ENCODE measurements around the gene SCEL.

SCEL gene

DNA sequence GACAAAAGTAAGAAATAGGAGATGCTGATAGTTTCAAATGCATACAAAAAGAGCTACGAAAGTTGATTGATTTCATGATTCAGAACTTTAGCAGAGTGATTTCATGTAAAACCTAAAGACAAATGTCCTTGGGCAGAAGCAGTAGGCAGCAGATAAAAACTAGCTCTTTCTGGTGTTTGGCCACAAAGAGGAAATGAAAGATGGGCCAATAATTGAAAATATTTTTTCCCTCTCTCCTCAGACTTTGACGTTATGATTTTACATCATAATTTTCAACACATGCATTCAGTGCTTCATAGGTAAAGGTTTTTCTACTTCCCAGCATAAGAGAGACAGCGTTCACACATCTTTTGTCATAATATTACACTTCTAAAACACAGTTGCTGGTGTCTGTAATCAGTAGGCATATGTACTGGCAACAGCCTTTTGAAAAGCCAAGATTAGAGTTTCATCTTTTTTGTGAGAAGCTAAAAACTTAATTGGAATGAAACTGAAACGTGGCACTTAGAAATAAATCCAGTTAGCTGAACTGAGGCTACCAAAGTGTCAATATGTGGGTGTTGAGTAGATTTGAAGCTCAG is 9.3 kb downstream of the SCEL start:
- Histone ChIP-seq H3K36me3 (replicated peaks; ENCODE audit: insufficient read depth, low read length) (no peaks in the 10 kb centered on the region), H3K4me1 (ENCODE audit: low read length) (peaks cover 7% of the 10 kb centered on the region), H3K9ac (ENCODE audit: low read length) (no peak overlapping the region), H4K20me1 (ENCODE audit: insufficient read depth, low read length) (no peaks in the 10 kb centered on the region), H3K9me2 (replicated peaks; ENCODE audit: insufficient read depth, low read length) (no peaks in the 10 kb centered on the region), H3K27me3 (replicated peaks; ENCODE audit: insufficient read depth, low read length) (no peaks in the 10 kb centered on the region), H3K4me2 (ENCODE audit: low read depth, low read length) (peak overlapping the region; percentile 56), H3K79me2 (ENCODE audit: low read length) (no peaks in the 10 kb centered on the region), H3F3A (ENCODE audit: insufficient read depth, low read length) (0 out of 2 replicates have a peak, but pooled peaks cover 3% of the 10 kb centered on the region), H3K9me3 (replicated peaks; ENCODE audit: insufficient read depth, low read length) (no peaks in the 10 kb centered on the region), H3K4me3 (ENCODE audit: low read length) (no peak overlapping the region; the same call in 1 of the 2 replicates), H3K27ac (ENCODE audit: low read length) (peak overlapping the region; percentile 21; the same call in 1 of the 2 replicates), H2AFZ (ENCODE audit: low read length) (0 out of 2 replicates have a peak overlapping the region, but pooled peaks have one; percentile 15)
- DNase-seq, result no peak
- TF ChIP-seq EZH2phosphoT487 (IDR thresholded peaks at IDR 0.05; ENCODE audit: low read length), result no peak
- TF ChIP-seq EZH2 (optimal IDR thresholded peaks at IDR 0.05; ENCODE audit: low read depth, low read length), result no peak
- TF ChIP-seq, protein P1, sequence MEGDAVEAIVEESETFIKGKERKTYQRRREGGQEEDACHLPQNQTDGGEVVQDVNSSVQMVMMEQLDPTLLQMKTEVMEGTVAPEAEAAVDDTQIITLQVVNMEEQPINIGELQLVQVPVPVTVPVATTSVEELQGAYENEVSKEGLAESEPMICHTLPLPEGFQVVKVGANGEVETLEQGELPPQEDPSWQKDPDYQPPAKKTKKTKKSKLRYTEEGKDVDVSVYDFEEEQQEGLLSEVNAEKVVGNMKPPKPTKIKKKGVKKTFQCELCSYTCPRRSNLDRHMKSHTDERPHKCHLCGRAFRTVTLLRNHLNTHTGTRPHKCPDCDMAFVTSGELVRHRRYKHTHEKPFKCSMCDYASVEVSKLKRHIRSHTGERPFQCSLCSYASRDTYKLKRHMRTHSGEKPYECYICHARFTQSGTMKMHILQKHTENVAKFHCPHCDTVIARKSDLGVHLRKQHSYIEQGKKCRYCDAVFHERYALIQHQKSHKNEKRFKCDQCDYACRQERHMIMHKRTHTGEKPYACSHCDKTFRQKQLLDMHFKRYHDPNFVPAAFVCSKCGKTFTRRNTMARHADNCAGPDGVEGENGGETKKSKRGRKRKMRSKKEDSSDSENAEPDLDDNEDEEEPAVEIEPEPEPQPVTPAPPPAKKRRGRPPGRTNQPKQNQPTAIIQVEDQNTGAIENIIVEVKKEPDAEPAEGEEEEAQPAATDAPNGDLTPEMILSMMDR (IDR thresholded peaks at IDR 0.05; ENCODE audit: low read length), result no peak

DNA sequence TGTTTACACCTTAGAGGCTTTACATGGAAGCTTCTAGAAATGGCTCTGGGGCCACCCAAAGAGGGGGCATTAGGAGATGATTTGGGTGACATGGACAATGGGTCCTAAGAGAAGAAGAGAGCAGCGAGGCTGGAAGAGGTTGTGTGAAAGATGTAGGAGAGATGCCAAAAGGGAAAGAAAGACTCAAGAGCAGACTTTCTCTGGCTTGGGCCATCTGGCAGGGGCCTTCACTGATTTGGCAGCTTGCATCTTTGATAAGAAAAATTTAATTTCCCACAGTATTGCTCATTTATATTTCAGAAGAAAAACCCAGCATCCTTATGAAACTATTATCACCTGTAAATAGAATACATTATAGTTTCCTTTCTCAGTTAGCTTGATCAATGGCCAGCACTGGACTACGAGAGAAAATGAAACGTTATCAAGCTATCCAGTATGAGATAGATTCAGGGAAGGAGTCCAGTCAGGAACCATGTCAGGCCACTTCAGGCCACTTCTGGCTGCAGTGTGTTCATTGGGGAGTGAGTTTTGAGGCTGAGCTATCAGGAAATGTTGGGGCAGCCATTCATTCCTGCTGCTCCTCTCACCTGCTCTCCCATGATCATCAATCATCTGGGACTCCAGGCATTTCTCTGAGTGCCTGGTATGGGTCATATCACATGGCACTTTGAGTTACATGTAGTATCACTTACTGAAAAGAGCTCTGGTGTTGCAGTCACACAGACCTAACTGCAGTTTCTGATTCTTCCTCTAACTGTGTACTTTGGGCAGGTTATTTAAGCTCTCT is 10.3 kb downstream of the SCEL start:
- peaks cover 7% of the 10 kb centered on the region for H3K4me1 ChIP-seq (ENCODE audit: low read length)
- no peak overlapping the region for H2AFZ ChIP-seq (ENCODE audit: low read length)
- H3K4me2 ChIP-seq (ENCODE audit: low read depth, low read length), result peak overlapping the region; percentile 56; the same call in 1 of the 2 replicates
- no peaks in the 10 kb centered on the region for H3K79me2 ChIP-seq (ENCODE audit: low read length)
- H3K9ac ChIP-seq (ENCODE audit: low read length), result no peak overlapping the region
- no peaks in the 10 kb centered on the region for H3K9me3 ChIP-seq (replicated peaks; ENCODE audit: insufficient read depth, low read length)
- TF ChIP-seq EZH2 (optimal IDR thresholded peaks at IDR 0.05; ENCODE audit: low read depth, low read length), result no peak
- TF ChIP-seq, protein P1 (IDR thresholded peaks at IDR 0.05; ENCODE audit: low read length), result no peak
- no peak overlapping the region for H3K4me3 ChIP-seq (ENCODE audit: low read length)
- no peak for DNase-seq
- H3K27me3 ChIP-seq (replicated peaks; ENCODE audit: insufficient read depth, low read length), result no peaks in the 10 kb centered on the region
- no peaks in the 10 kb centered on the region for H3K36me3 ChIP-seq (replicated peaks; ENCODE audit: insufficient read depth, low read length)
- H3F3A ChIP-seq (ENCODE audit: insufficient read depth, low read length), result 0 out of 2 replicates have a peak, but pooled peaks cover 3% of the 10 kb centered on the region
- no peaks in the 10 kb centered on the region for H4K20me1 ChIP-seq (ENCODE audit: insufficient read depth, low read length)
- no peaks in the 10 kb centered on the region for H3K9me2 ChIP-seq (replicated peaks; ENCODE audit: insufficient read depth, low read length)
- H3K27ac ChIP-seq (ENCODE audit: low read length), result no peak overlapping the region

DNA sequence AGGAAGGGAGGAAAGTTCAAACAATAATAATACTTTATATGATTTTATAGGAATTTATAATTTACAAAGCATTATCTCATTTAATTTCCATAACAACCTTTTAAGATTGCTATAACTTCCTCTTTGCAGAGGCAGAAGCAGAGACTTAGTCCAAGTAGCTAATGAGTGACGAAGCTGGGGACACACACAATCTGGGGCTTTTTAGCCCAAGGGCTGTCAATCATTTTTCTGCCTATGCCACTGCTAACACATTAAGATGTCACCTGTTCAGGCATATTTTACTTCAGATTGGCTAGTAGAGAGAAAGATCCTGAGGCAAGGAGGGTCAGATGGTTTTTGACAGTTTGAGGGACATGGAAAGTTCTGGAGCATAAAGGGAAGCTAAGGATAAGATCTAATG is 12.6 kb downstream of the SCEL start:
- Histone ChIP-seq H3K4me1 (ENCODE audit: low read length) (peaks cover 7% of the 10 kb centered on the region), H3K9ac (ENCODE audit: low read length) (no peak overlapping the region), H3K9me2 (replicated peaks; ENCODE audit: insufficient read depth, low read length) (no peaks in the 10 kb centered on the region), H3K79me2 (ENCODE audit: low read length) (no peaks in the 10 kb centered on the region), H3K4me3 (ENCODE audit: low read length) (no peak overlapping the region), H3K9me3 (replicated peaks; ENCODE audit: insufficient read depth, low read length) (no peaks in the 10 kb centered on the region), H3K27ac (ENCODE audit: low read length) (no peak overlapping the region), H2AFZ (ENCODE audit: low read length) (no peak overlapping the region), H4K20me1 (ENCODE audit: insufficient read depth, low read length) (no peaks in the 10 kb centered on the region), H3K36me3 (replicated peaks; ENCODE audit: insufficient read depth, low read length) (no peaks in the 10 kb centered on the region), H3F3A (ENCODE audit: insufficient read depth, low read length) (0 out of 2 replicates have a peak, but pooled peaks cover 3% of the 10 kb centered on the region), H3K4me2 (ENCODE audit: low read depth, low read length) (no peak overlapping the region), H3K27me3 (replicated peaks; ENCODE audit: insufficient read depth, low read length) (no peaks in the 10 kb centered on the region)
- TF ChIP-seq, protein P1 (IDR thresholded peaks at IDR 0.05; ENCODE audit: low read length), result no peak
- TF ChIP-seq EZH2phosphoT487 (IDR thresholded peaks at IDR 0.05; ENCODE audit: low read length), result no peak
- TF ChIP-seq EZH2 (optimal IDR thresholded peaks at IDR 0.05; ENCODE audit: low read depth, low read length), result no peak
- DNase-seq, result no peak

All from MM.1S (cell line).